ENCODE measurements around the gene TTC17.

- no peak for TF ChIP-seq CTCF (conservative IDR thresholded peaks at IDR 0.05; ENCODE audit: low read length)
- no peak for TF ChIP-seq EZH2phosphoT487 (IDR thresholded peaks at IDR 0.05; ENCODE audit: borderline replicate concordance)
These were observed 30.7 kb upstream of the TTC17 start for GRCh38 chr11:43327987-43328386.

All from Loucy (cell line).